Astrocyte (in vitro differentiated cells and primary cell): Measurements from ENCODE around the gene FSIP1. TPM values are rescaled to one million over a fixed set of nuclear protein-coding genes. Genes with fewer than 3 reads are reported as not detected.

ENCODE experiments used
- DNase-seq: peaks from one replicate; pipeline ENCODE4 v3.0.0-alpha.2; 2010; ENCODE audit warnings: low read depth
- FAIRE-seq: peaks from 2 replicates; lab custom pipeline; 2011; peaks lifted over from hg19 to GRCh38; lab: Jason Lieb, UNC
- H2AFZ ChIP-seq: 2 replicates; pipeline ENCODE4 v1.6.0; 2012; ENCODE audit warnings: low read depth, low read length, inconsistent platforms
- H3K27ac ChIP-seq: 2 replicates; pipeline ENCODE4 v1.5.1; 2011; ENCODE audit warnings: low read depth, low read length, inconsistent platforms
- H3K27me3 ChIP-seq: 2 replicates; pipeline ENCODE4 v1.6.0; 2011; ENCODE audit warnings: low read length, inconsistent platforms; ENCODE audit not compliant: insufficient read depth
- H3K36me3 ChIP-seq: 2 replicates; pipeline ENCODE4 v1.5.1; 2011; ENCODE audit warnings: low read length, inconsistent platforms; ENCODE audit not compliant: insufficient read depth
- H3K4me1 ChIP-seq: 2 replicates; pipeline ENCODE4 v1.5.1; 2011; ENCODE audit warnings: low read length, inconsistent platforms; ENCODE audit not compliant: insufficient read depth
- H3K4me2 ChIP-seq: 2 replicates; pipeline ENCODE4 v1.6.0; 2012; ENCODE audit warnings: low read length, inconsistent platforms
- H3K4me3 ChIP-seq: 2 replicates; pipeline ENCODE4 v1.5.1; 2011; ENCODE audit warnings: low read depth, mild to moderate bottlenecking, low read length, inconsistent platforms; ENCODE audit not compliant: insufficient read depth
- H3K79me2 ChIP-seq: 2 replicates; pipeline ENCODE4 v1.6.0; 2012; ENCODE audit warnings: mild to moderate bottlenecking, low read length, inconsistent platforms; ENCODE audit not compliant: insufficient read depth
- H3K9ac ChIP-seq: 2 replicates; pipeline ENCODE4 v1.6.0; 2012; ENCODE audit warnings: mild to moderate bottlenecking, low read length, inconsistent platforms
- H3K9me3 ChIP-seq: 2 replicates; pipeline ENCODE4 v1.5.1; 2012; ENCODE audit warnings: low read depth, mild to moderate bottlenecking, low read length, inconsistent platforms; ENCODE audit not compliant: insufficient read depth
- H4K20me1 ChIP-seq: 2 replicates; pipeline ENCODE4 v1.6.0; 2012; ENCODE audit warnings: low read length, inconsistent platforms; ENCODE audit not compliant: insufficient read depth
- H3K27ac Mint-ChIP-seq: one replicate; pipeline ENCODE4 v1.8.0; 2021; ENCODE audit warnings: mild to moderate bottlenecking, mixed read lengths; ENCODE audit not compliant: unreplicated experiment
- H3K27me3 Mint-ChIP-seq: one replicate; pipeline ENCODE4 v1.8.0; 2021; ENCODE audit warnings: low read depth, mixed read lengths; ENCODE audit not compliant: unreplicated experiment
- H3K36me3 Mint-ChIP-seq: one replicate; pipeline ENCODE4 v1.8.0; 2021; ENCODE audit warnings: low read depth, mixed read lengths; ENCODE audit not compliant: unreplicated experiment
- H3K4me1 Mint-ChIP-seq: one replicate; pipeline ENCODE4 v1.8.0; 2021; ENCODE audit warnings: low read depth, mixed read lengths; ENCODE audit not compliant: unreplicated experiment
- H3K4me3 Mint-ChIP-seq: one replicate; pipeline ENCODE4 v1.8.0; 2021; ENCODE audit warnings: mild to moderate bottlenecking, moderate library complexity, mixed read lengths; ENCODE audit not compliant: unreplicated experiment
- H3K9me3 Mint-ChIP-seq: one replicate; pipeline ENCODE4 v1.8.0; 2021; ENCODE audit warnings: mild to moderate bottlenecking, mixed read lengths; ENCODE audit not compliant: unreplicated experiment
- EZH2 ChIP-seq: IDR thresholded peaks from 2 replicates; pipeline ENCODE4 v1.6.1; 2012; ENCODE audit warnings: mild to moderate bottlenecking, low read length, inconsistent platforms; ENCODE audit not compliant: insufficient read depth
- total RNA-seq: library from RNA; stranded (reverse); gene quantifications from 2 replicates; pipeline ENCODE4 v1.2.1, GENCODE V29; 2021
- TF ChIP-seq, protein P1 (sequence below): IDR thresholded peaks from 2 replicates; pipeline ENCODE4 v1.5.1; 2011; ENCODE audit warnings: low read depth, mild to moderate bottlenecking, inconsistent platforms, low read length, moderate library complexity; ENCODE audit not compliant: insufficient read depth

FSIP1 gene
- total RNA-seq, 1 donor from 2014 or later, result 0.77 TPM

DNA sequence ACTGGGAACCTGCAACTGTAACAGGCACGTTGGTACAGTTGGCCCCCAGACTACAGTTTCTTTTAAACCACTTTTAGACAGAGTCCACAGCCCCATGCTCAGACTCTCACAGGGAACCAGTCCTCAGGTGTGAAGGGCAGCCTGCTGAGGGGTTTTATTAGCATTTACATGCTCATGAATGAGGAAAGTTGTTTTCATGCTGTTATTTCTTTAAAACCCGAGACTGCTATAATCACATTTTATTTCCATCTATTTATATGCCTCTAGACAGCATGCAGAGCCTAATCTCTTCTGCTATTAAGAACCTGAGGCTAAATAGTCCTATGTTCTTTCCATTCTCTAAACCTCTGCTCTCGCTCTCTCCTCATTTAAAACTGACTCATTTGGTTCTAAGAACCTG lies 26.3 kb upstream of the FSIP1 start:
- H3K4me2 ChIP-seq, result no peak overlapping the region
- H4K20me1 ChIP-seq, result peaks cover 13% of the 10 kb centered on the region
- FAIRE-seq (no peak), DNase-seq (no peak)
- H3K27ac Mint-ChIP-seq, result no peak overlapping the region
- no peak overlapping the region for H3K9ac ChIP-seq
- TF ChIP-seq, protein P1, sequence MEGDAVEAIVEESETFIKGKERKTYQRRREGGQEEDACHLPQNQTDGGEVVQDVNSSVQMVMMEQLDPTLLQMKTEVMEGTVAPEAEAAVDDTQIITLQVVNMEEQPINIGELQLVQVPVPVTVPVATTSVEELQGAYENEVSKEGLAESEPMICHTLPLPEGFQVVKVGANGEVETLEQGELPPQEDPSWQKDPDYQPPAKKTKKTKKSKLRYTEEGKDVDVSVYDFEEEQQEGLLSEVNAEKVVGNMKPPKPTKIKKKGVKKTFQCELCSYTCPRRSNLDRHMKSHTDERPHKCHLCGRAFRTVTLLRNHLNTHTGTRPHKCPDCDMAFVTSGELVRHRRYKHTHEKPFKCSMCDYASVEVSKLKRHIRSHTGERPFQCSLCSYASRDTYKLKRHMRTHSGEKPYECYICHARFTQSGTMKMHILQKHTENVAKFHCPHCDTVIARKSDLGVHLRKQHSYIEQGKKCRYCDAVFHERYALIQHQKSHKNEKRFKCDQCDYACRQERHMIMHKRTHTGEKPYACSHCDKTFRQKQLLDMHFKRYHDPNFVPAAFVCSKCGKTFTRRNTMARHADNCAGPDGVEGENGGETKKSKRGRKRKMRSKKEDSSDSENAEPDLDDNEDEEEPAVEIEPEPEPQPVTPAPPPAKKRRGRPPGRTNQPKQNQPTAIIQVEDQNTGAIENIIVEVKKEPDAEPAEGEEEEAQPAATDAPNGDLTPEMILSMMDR, result no peak
- no peak for TF ChIP-seq EZH2
- H3K4me3 ChIP-seq, result no peak overlapping the region
- H3K27ac ChIP-seq, result no peak overlapping the region
- H3K36me3 Mint-ChIP-seq, result peaks cover 4% of the 10 kb centered on the region
- peaks cover 6% of the 10 kb centered on the region for H3K36me3 ChIP-seq
- no peaks in the 10 kb centered on the region for H3K9me3 ChIP-seq
- no peaks in the 10 kb centered on the region for H3K9me3 Mint-ChIP-seq
- H3K4me1 ChIP-seq, result no peaks in the 10 kb centered on the region
- H2AFZ ChIP-seq, result no peak overlapping the region
- no peaks in the 10 kb centered on the region for H3K27me3 Mint-ChIP-seq
- no peak overlapping the region for H3K4me3 Mint-ChIP-seq
- no peaks in the 10 kb centered on the region for H3K4me1 Mint-ChIP-seq
- no peaks in the 10 kb centered on the region for H3K27me3 ChIP-seq
- peaks cover 44% of the 10 kb centered on the region for H3K79me2 ChIP-seq

DNA sequence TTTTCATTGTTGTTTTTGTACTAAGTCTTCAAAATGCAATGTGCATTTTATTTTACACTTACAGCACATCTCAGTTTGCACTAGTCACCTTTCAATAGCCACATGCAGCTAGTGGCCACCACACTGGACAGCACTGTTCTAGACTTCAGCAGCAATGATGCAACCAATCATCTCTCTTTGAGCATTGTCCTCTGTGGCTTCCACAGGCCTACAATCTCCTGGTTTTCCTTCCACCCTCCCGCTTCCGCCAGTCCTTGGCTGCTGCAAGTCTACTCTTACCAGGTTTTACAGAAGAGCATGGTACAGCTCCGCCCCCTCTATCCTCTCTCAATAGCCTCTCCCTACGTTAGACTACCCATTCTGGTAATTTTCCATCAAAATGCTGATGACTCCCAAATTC lies 25.1 kb upstream of the FSIP1 start:
- Histone ChIP-seq H3K9me3 (no peaks in the 10 kb centered on the region), H3K36me3 (peaks cover 8% of the 10 kb centered on the region), H3K4me3 (no peak overlapping the region), H3K9ac (no peak overlapping the region), H3K79me2 (peaks cover 49% of the 10 kb centered on the region), H2AFZ (no peak overlapping the region), H4K20me1 (peaks cover 13% of the 10 kb centered on the region), H3K4me1 (no peaks in the 10 kb centered on the region), H3K27me3 (no peaks in the 10 kb centered on the region), H3K27ac (no peak overlapping the region), H3K4me2 (no peak overlapping the region)
- no peak for FAIRE-seq
- no peak for TF ChIP-seq EZH2
- TF ChIP-seq, protein P1, result no peak
- no peaks in the 10 kb centered on the region for H3K4me1 Mint-ChIP-seq
- peaks cover 4% of the 10 kb centered on the region for H3K36me3 Mint-ChIP-seq
- H3K27me3 Mint-ChIP-seq, result no peaks in the 10 kb centered on the region
- no peak for DNase-seq
- no peak overlapping the region for H3K4me3 Mint-ChIP-seq
- H3K9me3 Mint-ChIP-seq, result no peaks in the 10 kb centered on the region
- no peak overlapping the region for H3K27ac Mint-ChIP-seq

DNA sequence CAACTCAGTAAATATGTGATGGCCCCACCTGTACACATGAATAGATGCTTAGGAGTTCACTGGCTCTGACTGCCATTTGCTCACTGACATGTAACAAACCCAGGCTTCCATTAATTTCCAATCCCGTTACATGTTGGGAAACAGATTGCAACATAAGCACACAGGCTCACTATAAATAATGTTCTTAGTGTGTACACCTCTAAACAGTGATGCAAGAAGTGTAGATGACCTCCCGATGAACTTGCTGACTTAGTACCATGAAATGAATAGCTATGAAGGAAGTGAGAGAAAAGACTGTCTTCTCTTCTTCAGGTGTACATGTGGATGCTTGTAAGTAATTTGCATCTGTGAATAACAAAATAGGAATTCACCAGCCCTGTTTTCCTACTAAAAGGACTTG lies 21.4 kb upstream of the FSIP1 start:
- no peak for TF ChIP-seq EZH2
- no peak overlapping the region for H3K27ac ChIP-seq
- no peak overlapping the region for H3K4me2 ChIP-seq
- no peak for FAIRE-seq
- no peaks in the 10 kb centered on the region for H3K27me3 ChIP-seq
- Mint-ChIP-seq H3K9me3 (no peaks in the 10 kb centered on the region), H3K27ac (no peak overlapping the region), H3K27me3 (no peaks in the 10 kb centered on the region), H3K4me1 (no peaks in the 10 kb centered on the region), H3K4me3 (no peak overlapping the region), H3K36me3 (peaks cover 18% of the 10 kb centered on the region)
- H3K9me3 ChIP-seq, result no peaks in the 10 kb centered on the region
- H3K36me3 ChIP-seq, result peaks cover 11% of the 10 kb centered on the region
- peaks cover 6% of the 10 kb centered on the region for H4K20me1 ChIP-seq
- DNase-seq, result peak; percentile 26
- peaks cover 36% of the 10 kb centered on the region for H3K79me2 ChIP-seq
- H2AFZ ChIP-seq, result no peak overlapping the region
- no peak overlapping the region for H3K4me3 ChIP-seq
- no peaks in the 10 kb centered on the region for H3K4me1 ChIP-seq
- H3K9ac ChIP-seq, result no peak overlapping the region
